ENCODE data around the gene TMTC4. TPM values are rescaled to one million over a fixed set of nuclear protein-coding genes. Genes with fewer than 3 reads are reported as not detected.

Gene TMTC4
- total RNA-seq, 1 experiment from 2014 or later: 14.6 TPM

- no peak overlapping the region for H3K4me3 ChIP-seq (ENCODE audit: low read depth in 2 of 2, low read length in 2 of 2)
- DNase-seq (ENCODE audit: low read depth, low spot score) (no peak), ATAC-seq (no peak)
- ChIA-PET POLR2A (no interaction called here), CTCF (no interaction called here)
- H3K36me3 ChIP-seq (ENCODE audit: control insufficient read depth, insufficient read depth, low read length): no peaks in the 10 kb centered on the region
- no peaks in the 10 kb centered on the region for H3K27me3 ChIP-seq (ENCODE audit: control insufficient read depth, insufficient read depth, low read length)
- TF ChIP-seq SIN3A (IDR thresholded peaks at IDR 0.05; ENCODE audit: borderline replicate concordance, insufficient read depth, low read depth, low read length) (no peak), POLR2AphosphoS5 (IDR thresholded peaks at IDR 0.05; ENCODE audit: low read depth, low read length) (no peak), TCF7L2 (IDR thresholded peaks at IDR 0.05; ENCODE audit: low read depth, low read length) (no peak), REST (IDR thresholded peaks at IDR 0.05; ENCODE audit: insufficient read depth in 1 of 2, low read depth in 2 of 2, low read length in 1 of 2) (no peak), CTCF (IDR thresholded peaks at IDR 0.05) (no peak)
- H3K9me3 ChIP-seq (ENCODE audit: control insufficient read depth, insufficient read depth, low read depth, low read length): no peaks in the 10 kb centered on the region
- no peak overlapping the region for H3K27ac ChIP-seq (ENCODE audit: low read length)
- in situ Hi-C loops (cut with HindIII; ENCODE audit: low pct_unique_long_range_greater_than_20kb, low sequenced_read_pairs): no loop called here
- no TSS peak for BruUV-seq (replicated peaks)
- intact Hi-C loops (cut with micrococcal nuclease; ENCODE audit: unreplicated experiment): no loop called here
- no peaks in the 10 kb centered on the region for H3K4me1 ChIP-seq (ENCODE audit: control insufficient read depth, insufficient read depth, low read length)
Measured at GRCh38 chr13:100613031-100613430, 61.6 kb downstream of the TMTC4 start.

GRCh38 chr13:100611678-100612492 lies 62.7 kb downstream of the TMTC4 start:
- in situ Hi-C loops (cut with HindIII; ENCODE audit: low pct_unique_long_range_greater_than_20kb, low sequenced_read_pairs): no loop called here
- CTCF ChIA-PET: no interaction called here
- TF ChIP-seq CTCF (IDR thresholded peaks at IDR 0.05) (no peak), SIN3A (IDR thresholded peaks at IDR 0.05; ENCODE audit: borderline replicate concordance, insufficient read depth, low read depth, low read length) (no peak), POLR2AphosphoS5 (IDR thresholded peaks at IDR 0.05; ENCODE audit: low read depth, low read length) (no peak), REST (IDR thresholded peaks at IDR 0.05; ENCODE audit: insufficient read depth in 1 of 2, low read depth in 2 of 2, low read length in 1 of 2) (no peak), TCF7L2 (IDR thresholded peaks at IDR 0.05; ENCODE audit: low read depth, low read length) (no peak)

More at GRCh38 chr13:100611678-100612492, 62.7 kb downstream of the TMTC4 start:
- no peak overlapping the region for H3K4me3 ChIP-seq (ENCODE audit: low read depth in 2 of 2, low read length in 2 of 2)
- POLR2A ChIA-PET: no interaction called here
- ATAC-seq (no peak), DNase-seq (ENCODE audit: low read depth, low spot score) (no peak)
- intact Hi-C loops (cut with micrococcal nuclease; ENCODE audit: unreplicated experiment): no loop called here
- H3K4me1 ChIP-seq (ENCODE audit: control insufficient read depth, insufficient read depth, low read length): no peaks in the 10 kb centered on the region
- no peaks in the 10 kb centered on the region for H3K27me3 ChIP-seq (ENCODE audit: control insufficient read depth, insufficient read depth, low read length)
- no TSS peak for BruUV-seq (replicated peaks)
- no peaks in the 10 kb centered on the region for H3K36me3 ChIP-seq (ENCODE audit: control insufficient read depth, insufficient read depth, low read length)
- no peak overlapping the region for H3K27ac ChIP-seq (ENCODE audit: low read length)
- H3K9me3 ChIP-seq (ENCODE audit: control insufficient read depth, insufficient read depth, low read depth, low read length): no peaks in the 10 kb centered on the region
